ENCODE data around the gene PAM16.

The PAM16 gene

DNA sequence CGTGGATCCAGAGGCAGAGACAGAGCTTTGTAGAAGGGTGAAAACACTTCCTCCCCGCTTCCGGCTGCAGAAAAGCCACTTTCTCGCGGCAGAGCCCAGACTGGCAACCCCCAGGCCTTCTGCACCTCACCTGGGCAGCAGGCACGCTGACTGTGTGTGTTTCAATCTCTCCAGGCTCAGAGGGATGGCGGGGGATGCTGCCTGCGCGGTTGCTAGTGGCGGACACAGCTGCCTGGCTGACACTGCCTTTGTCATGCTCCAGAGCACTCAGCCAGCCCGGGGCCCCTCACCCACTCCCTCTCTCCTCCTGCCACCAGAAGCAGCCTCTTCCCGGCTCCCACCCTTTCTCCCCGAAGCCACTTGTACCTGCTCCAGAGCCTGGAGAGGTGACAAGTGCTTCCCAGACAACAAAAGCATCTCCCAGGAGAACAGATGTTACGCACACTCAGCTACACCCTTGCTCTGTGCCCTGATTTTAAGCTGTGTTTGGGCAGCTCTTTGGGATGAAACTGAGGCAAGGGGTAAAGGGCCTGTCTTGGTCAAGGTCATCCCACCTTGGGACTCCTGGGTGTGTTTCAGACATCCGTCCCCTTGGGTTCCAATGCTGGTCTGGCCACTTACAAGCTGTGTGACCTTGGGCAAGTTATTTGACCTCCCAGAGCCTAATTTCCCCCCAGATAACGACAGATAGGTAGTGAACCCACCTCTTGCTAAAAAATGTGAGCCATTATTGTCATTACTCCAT is 44.5 kb downstream of the PAM16 start:
- DNase-seq (ENCODE audit: extremely low read depth, low read depth) = no peak
- H3K4me3 ChIP-seq (replicated peaks; ENCODE audit: low read depth, low read length) = peak overlapping the region; percentile 41
- TF ChIP-seq, protein P1, sequence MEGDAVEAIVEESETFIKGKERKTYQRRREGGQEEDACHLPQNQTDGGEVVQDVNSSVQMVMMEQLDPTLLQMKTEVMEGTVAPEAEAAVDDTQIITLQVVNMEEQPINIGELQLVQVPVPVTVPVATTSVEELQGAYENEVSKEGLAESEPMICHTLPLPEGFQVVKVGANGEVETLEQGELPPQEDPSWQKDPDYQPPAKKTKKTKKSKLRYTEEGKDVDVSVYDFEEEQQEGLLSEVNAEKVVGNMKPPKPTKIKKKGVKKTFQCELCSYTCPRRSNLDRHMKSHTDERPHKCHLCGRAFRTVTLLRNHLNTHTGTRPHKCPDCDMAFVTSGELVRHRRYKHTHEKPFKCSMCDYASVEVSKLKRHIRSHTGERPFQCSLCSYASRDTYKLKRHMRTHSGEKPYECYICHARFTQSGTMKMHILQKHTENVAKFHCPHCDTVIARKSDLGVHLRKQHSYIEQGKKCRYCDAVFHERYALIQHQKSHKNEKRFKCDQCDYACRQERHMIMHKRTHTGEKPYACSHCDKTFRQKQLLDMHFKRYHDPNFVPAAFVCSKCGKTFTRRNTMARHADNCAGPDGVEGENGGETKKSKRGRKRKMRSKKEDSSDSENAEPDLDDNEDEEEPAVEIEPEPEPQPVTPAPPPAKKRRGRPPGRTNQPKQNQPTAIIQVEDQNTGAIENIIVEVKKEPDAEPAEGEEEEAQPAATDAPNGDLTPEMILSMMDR (IDR thresholded peaks at IDR 0.05; ENCODE audit: low read depth, low read length, missing control alignments) = no peak

DNA sequence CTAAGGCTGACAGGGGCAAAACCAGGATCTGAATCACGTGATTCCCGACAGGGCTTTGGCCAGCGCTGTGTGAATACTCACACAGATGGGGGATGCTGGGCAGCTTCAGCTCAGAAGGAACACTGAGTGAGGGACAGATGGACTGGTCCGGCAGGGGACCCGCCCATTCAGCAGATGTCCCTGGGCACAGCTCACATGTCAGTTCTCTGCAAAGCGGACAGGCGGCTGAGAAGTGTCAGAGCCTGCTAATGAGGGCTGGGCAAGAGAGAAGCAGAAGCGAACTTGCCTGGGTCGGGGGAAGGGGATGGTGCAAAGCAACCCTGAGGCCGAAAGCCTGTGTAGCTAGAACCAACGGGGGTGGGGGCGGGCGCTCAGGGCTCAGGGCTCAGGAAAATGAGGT is 47.1 kb downstream of the PAM16 start:
- DNase-seq (ENCODE audit: extremely low read depth, low read depth) = no peak
- H3K4me3 ChIP-seq (replicated peaks; ENCODE audit: low read depth, low read length) = no peak overlapping the region
- TF ChIP-seq, protein P1 (IDR thresholded peaks at IDR 0.05; ENCODE audit: low read depth, low read length, missing control alignments) = no peak

DNA sequence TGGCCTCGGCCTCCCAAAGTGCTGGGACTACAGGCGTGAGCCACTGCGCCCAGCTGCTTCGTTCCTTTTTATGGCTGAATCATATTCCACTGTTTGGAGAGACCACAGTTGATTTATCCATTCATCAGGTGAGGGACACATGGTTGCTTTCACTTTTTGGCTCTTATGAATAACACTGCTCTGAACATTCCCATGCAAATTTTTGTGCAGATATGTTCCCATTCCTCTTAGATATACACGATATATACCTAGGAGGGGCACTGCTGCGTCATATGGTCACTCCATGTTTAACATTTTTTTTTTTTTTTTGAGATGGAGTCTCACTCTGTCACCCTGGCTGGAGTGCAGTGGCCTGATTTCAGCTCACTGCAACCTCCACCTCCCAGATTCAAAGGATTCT is 49.2 kb downstream of the PAM16 start:
- DNase-seq (ENCODE audit: extremely low read depth, low read depth) = no peak
- no peak overlapping the region for H3K4me3 ChIP-seq (replicated peaks; ENCODE audit: low read depth, low read length)
- TF ChIP-seq, protein P1 (IDR thresholded peaks at IDR 0.05; ENCODE audit: low read depth, low read length, missing control alignments) = no peak

DNA sequence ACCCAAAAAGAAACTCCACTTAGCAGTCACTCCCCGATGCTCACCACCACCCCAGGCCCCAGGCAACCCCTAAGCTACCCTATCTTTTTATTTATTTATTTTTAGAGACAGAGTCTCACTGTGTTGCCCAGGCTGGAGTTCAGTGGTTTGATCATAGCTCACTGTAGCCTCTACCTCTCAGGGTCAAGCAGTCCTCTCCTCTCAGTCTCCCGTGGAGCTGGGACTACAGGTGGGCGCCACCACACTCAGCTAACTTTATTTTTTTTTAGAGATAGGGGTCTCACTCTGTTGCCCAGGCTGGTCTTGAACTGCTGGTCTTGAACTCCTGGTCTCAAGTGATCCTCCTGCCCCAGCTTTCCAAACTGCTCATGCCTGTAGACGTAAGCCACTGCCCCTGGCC is 49.9 kb downstream of the PAM16 start:
- TF ChIP-seq, protein P1 (IDR thresholded peaks at IDR 0.05; ENCODE audit: low read depth, low read length, missing control alignments) = no peak
- no peak for DNase-seq (ENCODE audit: extremely low read depth, low read depth)
- no peak overlapping the region for H3K4me3 ChIP-seq (replicated peaks; ENCODE audit: low read depth, low read length)

DNA sequence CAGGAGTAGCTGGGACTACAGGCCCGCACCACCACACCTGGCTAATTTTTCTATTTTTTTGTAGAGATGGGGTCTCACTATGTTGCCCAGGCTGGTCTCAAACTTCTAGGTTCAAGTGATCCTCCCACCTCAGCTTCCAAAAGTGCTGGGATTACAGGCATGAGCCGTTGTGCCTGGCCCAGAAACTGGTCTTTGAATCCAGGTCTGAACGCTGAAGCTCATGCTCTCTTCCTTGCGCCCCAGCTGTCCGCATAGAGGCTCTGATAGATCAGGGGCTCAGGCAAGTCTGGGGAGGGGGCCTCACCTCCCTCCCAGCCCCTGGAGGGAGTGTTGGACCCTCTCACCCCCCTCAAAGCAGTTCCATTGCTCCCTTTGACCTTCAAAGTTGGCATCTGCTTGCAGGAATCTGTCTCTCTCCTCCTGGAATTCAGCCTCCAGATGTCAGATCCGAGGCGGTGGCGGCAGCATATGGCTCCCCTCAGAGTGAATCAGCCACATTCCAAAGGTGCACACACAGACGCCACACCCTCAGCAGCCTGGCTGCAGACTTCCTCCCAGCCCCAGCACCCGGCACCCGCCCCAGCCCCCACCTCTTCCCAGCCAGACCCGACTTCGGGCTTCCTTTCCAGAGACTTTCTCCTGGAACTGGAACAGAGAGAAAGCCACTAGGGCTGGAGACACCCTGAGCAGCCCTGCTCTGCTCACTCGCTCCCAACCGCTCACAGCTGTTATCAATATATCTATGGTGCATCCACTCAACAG is 52.2 kb downstream of the PAM16 start:
- TF ChIP-seq, protein P1 (IDR thresholded peaks at IDR 0.05; ENCODE audit: low read depth, low read length, missing control alignments) = no peak
- DNase-seq (ENCODE audit: extremely low read depth, low read depth) = peak; percentile 94
- 0 out of 2 replicates have a peak overlapping the region, but pooled peaks have one; percentile 0 for H3K4me3 ChIP-seq (replicated peaks; ENCODE audit: low read depth, low read length)

DNA sequence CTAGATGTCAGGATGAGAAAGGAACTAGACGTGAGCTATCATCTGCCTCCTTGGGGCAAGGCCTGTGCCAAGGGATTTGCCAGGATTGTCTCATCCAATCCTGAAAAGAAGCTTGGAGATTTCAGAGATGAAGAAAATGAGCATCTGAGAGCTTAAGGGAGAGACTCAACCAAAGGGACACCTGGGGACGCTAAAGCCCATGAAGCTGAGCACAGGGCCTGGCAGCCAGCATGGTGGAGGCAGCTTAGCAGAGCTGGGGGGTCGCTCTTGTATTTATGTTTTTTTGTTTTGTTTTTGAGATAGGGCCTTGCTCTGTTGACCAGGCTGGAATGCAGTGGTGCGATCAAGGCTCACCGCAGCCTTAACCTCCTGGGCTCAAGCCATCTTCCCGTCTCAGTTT is 53.6 kb downstream of the PAM16 start:
- no peak for DNase-seq (ENCODE audit: extremely low read depth, low read depth)
- TF ChIP-seq, protein P1 (IDR thresholded peaks at IDR 0.05; ENCODE audit: low read depth, low read length, missing control alignments) = no peak

More for the DNA sequence above, 53.6 kb downstream of the PAM16 start:
- H3K4me3 ChIP-seq (replicated peaks; ENCODE audit: low read depth, low read length) = no peak overlapping the region
